ENCODE measurements around the gene GPR156. TPM values are rescaled to one million over a fixed set of nuclear protein-coding genes. Genes with fewer than 3 reads are reported as not detected.

The GPR156 gene
- total and polyA plus RNA-seq, 9 of the 15 experiments (the other 6 are each of a cell fraction or from before 2014, with no cell fraction given) = 0.07 to 0.14 (median 0.12) TPM; not detected in 5

- no peak for TF ChIP-seq ELF2 (CRISPR knock-in tag; IDR thresholded peaks at IDR 0.05)
These were observed 113.7 kb downstream of the GPR156 start (continued) for GRCh38 chr3:120171134-120171873.

GRCh38 chr3:120170223-120170622 lies 114.8 kb downstream of the GPR156 start:
- no peak overlapping the region for H3K9ac ChIP-seq (ENCODE audit: insufficient read depth in 1 of 2, low read depth in 2 of 2, low read length in 2 of 2)
- no peaks in the 10 kb centered on the region for H3K36me3 ChIP-seq (ENCODE audit: control insufficient read depth, insufficient read depth, low read length)
- H3K4me2 ChIP-seq (ENCODE audit: insufficient read depth, low read length) = no peak overlapping the region
- H3K27ac ChIP-seq (ENCODE audit: extremely low read depth, low read depth, low read length) = no peak overlapping the region
- TF ChIP-seq DACH1 (IDR thresholded peaks at IDR 0.05; ENCODE audit: partially characterized antibody) (no peak), SAFB (IDR thresholded peaks at IDR 0.05; ENCODE audit: borderline replicate concordance, low read depth, low read length) (no peak), ZNF589 (CRISPR knock-in tag; IDR thresholded peaks at IDR 0.05; ENCODE audit: low read depth) (no peak)
- H3K9me1 ChIP-seq (ENCODE audit: control insufficient read depth, insufficient read depth, low read length) = no peaks in the 10 kb centered on the region
- 0% methylated on average over 1 of the region's 2 CpGs for WGBS (ENCODE audit: insufficient coverage, low coverage, missing lambda C conversion rate)
- BruUV-seq (replicated peaks) = no TSS peak
- FAIRE-seq = no peak
- H3K27me3 ChIP-seq (ENCODE audit: control insufficient read depth in 2 of 2, insufficient read depth in 2 of 2, low read length in 2 of 2) = peaks cover 6 to 33% of the 10 kb centered on the region in 2 experiments; a peak in 4 of 5 replicates
- no peaks in the 10 kb centered on the region for H3K4me1 ChIP-seq (replicated peaks in 1 of 2; ENCODE audit: control insufficient read depth in 2 of 2, insufficient read depth in 2 of 2, low read length in 2 of 2)
- H2AFZ ChIP-seq (ENCODE audit: low read depth, low read length) = no peak overlapping the region
- intact Hi-C loops (cut with micrococcal nuclease) = no loop called here
- DNase-seq (ENCODE audit: extremely low read depth in 1 of 4, low spot score in 3 of 4) = no peak
- ChIA-PET POLR2A (no interaction called here), CTCF (ENCODE audit: low intra/inter-chr PET ratio) (no interaction called here)
- no peak overlapping the region for H3K4me3 ChIP-seq
- no peak for ATAC-seq
- no peaks in the 10 kb centered on the region for H4K20me1 ChIP-seq (replicated peaks; ENCODE audit: control insufficient read depth, insufficient read depth, low read length)
- no peaks in the 10 kb centered on the region for H3K79me2 ChIP-seq (ENCODE audit: control insufficient read depth, insufficient read depth, low read length)
- in situ Hi-C loops (cut with MboI) = no loop called here
- H3K9me3 ChIP-seq (replicated peaks; ENCODE audit: control insufficient read depth, insufficient read depth, low read depth, low read length) = no peaks in the 10 kb centered on the region

Data from K562 (cell line).